GM18909 (cell line): ENCODE measurements around the gene FCHSD2.

Experiments used
- ATAC-seq: cut with Tn5 transposase; IDR thresholded peaks from one replicate; pipeline ENCODE4 v1.9.1; 2021; ENCODE audit warnings: mild to moderate bottlenecking; ENCODE audit not compliant: unreplicated experiment, poor library complexity

The FCHSD2 gene

GRCh38 chr11:73173755-73174494 is 31.8 kb upstream of the FCHSD2 start:
- ATAC-seq, result no peak

- ATAC-seq, result no peak
Measured at GRCh38 chr11:73172992-73173656, 31.0 kb upstream of the FCHSD2 start.

DNA sequence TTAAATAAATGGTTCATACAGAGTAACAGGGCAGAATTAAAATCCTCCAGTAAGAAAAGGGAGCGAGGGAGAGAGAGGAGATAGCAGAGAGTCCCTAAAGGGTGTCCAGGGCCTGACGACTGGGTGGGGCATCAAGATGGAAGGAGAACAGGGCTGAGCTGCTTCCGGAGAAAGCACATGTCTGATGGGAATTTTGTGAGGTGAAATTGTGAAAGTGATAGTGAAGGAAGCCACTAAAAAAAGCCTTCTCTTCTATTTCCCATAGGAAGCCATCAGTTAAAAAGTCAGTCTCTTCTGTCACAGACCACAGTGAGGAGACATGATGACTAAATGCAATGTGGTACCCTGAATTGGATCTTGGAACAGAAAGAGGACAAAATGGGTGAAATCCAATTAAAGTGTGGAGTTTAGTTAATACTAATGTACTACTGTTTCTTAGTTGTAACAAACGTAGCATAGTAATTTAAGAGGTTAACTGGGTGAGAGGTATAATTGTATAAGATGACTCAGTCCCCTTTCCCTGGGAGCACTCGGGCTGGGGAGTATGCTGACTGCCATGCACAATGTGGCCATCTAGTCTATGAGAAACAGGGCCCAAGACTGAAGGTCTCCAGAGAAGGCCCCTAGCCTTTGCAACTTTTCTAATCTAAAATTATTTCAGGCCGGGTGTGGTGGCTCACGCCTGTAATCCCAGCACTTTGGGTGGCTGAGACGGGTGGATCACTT is 29.5 kb upstream of the FCHSD2 start:
- no peak for ATAC-seq

DNA sequence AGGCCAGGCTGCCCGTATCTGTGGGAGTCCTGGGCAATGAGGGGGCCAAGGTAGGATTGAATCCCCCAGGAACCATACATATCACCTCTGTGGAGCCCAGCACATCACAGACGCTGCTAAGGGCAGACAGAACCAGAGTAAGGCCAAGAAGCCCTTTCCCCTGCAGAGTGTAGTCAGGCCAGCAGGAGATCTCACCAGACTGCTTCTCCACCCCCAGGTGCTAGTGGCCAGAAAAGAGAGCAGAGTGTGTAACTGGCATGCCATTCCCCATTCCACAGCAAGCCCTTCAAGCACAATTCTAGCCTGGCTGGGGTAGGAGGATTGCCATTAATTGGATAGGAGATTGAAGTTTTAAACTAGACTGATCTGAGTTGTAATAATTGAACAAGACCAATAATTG is 28.0 kb upstream of the FCHSD2 start:
- ATAC-seq, result no peak

DNA sequence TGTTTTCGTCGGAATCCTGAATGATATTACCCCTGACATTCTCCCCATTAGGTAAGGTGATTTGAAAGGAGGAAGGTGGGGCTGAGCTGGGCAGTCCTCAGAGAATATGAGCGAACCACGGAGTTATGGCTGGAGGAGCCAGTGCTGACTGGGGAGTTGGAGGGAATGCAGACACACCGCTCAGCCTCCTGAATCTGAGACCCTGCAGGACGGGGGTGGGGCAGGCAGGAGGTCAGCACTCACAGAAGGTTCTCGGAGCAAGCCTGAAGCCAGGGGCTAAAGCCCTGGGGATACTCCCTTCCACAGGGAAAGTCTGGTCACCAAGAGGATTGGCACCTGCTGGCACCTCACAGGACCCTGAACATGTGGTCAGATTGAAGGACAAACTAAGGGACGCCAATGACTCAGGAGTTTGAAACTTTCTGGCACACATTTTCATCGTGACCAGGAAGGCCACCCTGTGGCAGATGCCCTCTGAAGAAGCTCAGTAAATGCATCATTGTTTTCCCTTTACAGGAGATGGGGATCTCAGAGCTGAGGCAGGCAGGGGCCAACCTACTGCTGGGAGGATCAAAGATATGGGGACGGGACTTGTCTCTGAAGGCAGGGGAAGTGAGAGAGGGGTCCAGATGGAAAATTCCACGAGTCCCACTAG is 26.9 kb upstream of the FCHSD2 start:
- no peak for ATAC-seq

GRCh38 chr11:73167363-73167954 is 25.3 kb upstream of the FCHSD2 start:
- no peak for ATAC-seq

DNA sequence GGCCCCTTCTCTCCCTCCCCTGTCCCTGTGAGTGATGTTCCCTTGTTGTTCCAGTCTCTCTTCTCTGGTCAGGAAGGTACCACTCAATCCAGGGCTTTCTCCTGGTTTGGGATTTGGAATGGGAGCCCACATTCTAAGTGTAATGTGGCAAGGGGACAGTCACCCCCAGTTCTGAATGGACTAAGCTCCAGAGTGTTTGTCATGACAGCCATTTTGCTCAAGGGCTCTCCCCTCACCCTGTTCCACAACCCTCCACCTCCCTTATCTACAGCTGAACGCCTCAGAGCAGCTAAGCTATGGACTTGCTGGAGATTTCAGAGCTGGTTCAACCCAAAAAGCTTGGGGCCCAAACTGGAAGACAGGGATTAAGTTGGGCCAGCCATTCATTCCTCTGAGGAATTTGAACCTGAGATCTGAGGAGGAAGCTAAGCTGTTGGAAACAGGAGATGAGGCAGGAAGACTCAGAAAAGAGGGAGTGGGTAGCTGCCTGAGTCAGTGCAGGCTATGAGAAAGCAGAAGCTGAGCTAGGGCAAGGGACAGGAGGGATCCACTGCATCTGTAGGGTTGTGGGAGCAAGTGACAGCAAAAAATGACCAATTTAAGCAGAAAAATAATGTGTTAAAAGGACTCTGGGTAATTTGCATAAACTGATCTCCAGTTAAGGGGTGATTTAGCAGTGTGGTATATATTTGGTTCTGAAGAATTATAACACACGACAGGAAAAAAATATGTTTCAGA is 22.9 kb upstream of the FCHSD2 start:
- ATAC-seq, result no peak

DNA sequence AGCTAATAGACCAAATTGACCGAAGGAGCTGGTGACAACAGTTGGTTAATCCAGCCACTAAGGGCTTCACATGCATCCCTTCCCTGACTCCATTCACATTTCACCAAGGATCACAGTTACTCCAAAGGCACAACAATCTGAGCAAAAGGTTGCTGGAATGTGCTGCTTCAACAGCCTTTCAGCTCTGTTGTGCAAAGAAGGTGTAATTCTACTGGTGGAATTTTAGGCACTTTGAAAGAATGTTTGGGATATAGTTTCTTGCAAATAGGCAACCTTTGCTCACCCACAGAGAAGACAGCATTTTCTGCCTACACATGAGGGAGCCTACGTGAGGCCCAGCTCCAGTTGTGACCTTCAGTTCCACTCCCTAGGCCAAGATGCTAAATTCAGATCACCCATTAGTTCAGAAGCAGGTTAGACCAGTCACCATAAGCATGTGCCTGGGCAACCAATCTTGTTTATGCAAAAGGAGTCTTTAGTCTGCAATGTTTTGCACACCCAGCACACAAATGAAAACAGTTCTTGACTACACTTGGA is 21.6 kb upstream of the FCHSD2 start:
- no peak for ATAC-seq

GRCh38 chr11:73162196-73162740 is 20.1 kb upstream of the FCHSD2 start:
- no peak for ATAC-seq

GRCh38 chr11:73160005-73160760 is 18.1 kb upstream of the FCHSD2 start:
- no peak for ATAC-seq

DNA sequence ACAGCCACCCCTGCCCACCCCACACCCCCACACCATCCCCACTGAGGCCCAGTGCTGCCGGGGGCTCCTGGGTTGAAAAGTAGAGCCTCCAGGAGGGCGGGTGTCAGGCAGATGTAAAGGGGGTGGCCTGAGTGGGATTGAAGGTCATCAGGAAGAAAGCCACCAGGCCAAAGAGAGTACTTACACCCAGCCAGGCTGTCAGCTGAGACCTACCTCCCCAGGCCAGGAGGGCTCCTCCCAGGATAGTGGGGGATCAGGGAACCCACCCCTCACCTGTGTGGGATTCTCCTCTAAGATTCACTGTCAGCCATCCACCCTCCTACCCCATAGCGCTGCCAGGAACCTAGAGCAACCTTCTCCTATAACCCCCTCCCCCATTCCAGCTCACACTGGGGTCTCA is 17.2 kb upstream of the FCHSD2 start:
- no peak for ATAC-seq

DNA sequence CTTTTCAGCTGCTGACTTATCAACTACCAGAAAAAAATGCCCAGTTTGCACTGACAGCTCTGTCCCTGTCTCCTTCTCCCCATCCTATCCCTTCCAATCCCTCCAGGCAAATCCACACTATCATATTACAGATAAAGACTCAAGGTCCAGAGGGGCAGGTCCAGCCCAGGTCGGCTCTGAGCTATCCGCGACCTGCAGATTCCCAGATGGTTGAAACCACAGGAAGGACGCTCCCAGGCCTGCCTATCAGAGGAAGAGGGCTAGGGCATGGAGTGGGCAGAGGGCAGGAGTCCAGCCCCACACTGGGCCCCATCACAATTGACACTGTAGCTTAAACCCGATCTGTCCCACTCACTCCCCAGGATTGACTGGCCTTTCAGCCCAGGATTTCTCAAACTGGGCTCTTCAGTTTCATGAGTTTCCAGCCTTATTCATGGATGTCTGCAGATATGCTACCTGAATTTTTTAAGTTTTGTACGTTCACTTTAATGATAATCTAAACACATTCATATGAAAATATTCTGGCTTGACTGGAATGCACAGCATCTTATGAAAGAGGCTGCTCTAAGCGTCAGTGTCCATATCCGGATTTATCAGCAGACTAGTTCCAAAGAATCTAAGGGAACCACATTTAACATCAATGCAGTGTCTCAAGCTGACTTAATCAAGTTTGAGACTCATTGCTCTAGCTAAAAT is 16.4 kb upstream of the FCHSD2 start:
- no peak for ATAC-seq

- ATAC-seq, result peak; percentile 31
Measured at GRCh38 chr11:73157101-73158010, 15.2 kb upstream of the FCHSD2 start.

DNA sequence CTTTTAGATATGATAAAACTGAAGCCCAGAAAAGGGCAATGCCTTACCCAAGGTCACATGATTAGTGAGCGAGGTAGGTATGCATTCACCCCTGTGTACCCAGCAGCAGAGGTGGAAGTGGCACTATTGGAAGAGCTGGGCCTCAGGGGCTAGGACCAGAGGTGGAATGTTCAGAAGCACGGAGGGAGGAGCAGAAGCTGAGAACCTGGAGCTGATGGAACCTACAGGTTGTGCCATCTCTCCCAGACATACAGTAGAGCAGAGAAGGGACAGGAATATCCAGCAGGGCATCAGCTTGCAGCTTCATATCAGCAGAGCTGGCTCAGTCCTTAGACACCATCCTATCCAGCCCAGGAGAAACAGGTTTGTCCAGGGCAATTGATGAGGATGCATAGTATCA is 14.6 kb upstream of the FCHSD2 start:
- ATAC-seq, result no peak

DNA sequence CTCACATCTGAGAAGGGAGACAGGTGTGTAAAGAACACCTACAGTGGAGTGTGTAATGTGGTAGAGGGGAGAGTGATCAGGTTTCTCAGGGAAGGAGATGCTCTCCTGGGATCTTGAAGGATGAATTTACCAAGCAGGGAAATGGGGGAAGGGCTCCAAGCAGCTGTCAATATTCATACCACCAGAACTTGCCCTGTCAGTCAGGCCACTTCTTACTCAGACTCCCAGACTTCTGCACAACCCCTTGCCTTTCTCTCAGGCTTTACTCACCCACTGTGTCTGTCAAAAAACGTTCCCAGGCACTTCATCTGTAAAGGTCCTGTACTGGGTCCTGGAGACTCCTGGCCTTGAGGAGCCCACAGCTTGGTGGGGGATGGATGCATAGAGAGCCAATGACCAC is 14.0 kb upstream of the FCHSD2 start:
- no peak for ATAC-seq

- ATAC-seq, result no peak
Measured at GRCh38 chr11:73155102-73155501, 13.0 kb upstream of the FCHSD2 start.

DNA sequence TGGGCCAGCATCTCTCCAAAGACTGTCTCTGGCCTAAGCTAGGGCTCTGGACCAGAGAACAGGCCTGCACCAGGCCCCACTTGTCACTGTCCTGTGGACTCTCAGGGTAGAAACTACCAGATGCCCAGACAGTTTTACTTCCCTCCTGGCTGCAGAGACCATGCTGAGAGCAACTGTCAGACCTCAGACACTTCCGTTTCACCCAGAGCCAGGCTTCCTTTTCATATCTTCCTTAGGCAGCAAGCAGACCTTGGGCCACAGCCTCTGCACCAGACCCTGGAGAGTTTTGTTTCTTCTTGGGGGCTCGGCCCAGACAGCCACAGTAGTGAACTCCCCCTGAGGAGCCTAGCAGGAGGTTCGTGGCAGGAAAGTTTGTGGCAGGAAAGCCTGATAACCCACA is 12.1 kb upstream of the FCHSD2 start:
- peak; percentile 46 for ATAC-seq
